ENCODE measurements around the gene SKAP1. TPM values are rescaled to one million over a fixed set of nuclear protein-coding genes. Genes with fewer than 3 reads are reported as not detected.

SKAP1 gene
- total RNA-seq, 4 donors from 2014 or later = not detected

DNA sequence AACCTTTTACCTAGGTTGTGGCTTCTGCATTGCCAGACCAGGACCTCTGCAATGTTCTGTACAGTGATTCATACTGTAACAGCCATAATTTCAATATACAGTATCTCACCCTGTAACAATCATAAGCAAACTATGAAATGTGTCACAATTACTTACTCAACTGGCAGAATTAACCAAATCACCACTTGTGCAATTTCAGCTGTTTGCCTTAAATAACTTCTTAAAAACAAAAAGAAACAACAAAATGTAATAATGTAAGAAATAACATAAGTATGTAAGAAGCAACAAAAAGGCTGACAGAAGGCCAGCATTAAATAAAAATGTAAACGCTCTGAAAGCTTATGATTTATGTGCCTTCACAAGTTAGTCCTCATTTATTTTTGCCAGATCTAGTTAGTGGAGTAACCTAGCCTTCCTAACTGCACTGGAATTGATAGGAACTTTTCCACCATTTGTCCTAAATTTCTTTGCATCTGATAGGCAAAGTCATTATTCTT is 96.9 kb downstream of the SKAP1 start:
- TF ChIP-seq, protein P1, sequence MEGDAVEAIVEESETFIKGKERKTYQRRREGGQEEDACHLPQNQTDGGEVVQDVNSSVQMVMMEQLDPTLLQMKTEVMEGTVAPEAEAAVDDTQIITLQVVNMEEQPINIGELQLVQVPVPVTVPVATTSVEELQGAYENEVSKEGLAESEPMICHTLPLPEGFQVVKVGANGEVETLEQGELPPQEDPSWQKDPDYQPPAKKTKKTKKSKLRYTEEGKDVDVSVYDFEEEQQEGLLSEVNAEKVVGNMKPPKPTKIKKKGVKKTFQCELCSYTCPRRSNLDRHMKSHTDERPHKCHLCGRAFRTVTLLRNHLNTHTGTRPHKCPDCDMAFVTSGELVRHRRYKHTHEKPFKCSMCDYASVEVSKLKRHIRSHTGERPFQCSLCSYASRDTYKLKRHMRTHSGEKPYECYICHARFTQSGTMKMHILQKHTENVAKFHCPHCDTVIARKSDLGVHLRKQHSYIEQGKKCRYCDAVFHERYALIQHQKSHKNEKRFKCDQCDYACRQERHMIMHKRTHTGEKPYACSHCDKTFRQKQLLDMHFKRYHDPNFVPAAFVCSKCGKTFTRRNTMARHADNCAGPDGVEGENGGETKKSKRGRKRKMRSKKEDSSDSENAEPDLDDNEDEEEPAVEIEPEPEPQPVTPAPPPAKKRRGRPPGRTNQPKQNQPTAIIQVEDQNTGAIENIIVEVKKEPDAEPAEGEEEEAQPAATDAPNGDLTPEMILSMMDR (IDR thresholded peaks at IDR 0.05 in 4 of 5, conservative IDR thresholded peaks at IDR 0.05 in 1 of 5) = no peak
- no peak for TF ChIP-seq POLR2A (IDR thresholded peaks at IDR 0.05)
- Histone ChIP-seq H3K36me3 (no peaks in the 10 kb centered on the region), H3K27me3 (peaks cover 14 to 47% (median 23%) of the 10 kb centered on the region in 3 donors), H3K4me1 (no peaks in the 10 kb centered on the region), H3K4me3 (no peak overlapping the region), H3K9me3 (no peaks in the 10 kb centered on the region), H3K27ac (no peak overlapping the region)
- DNase-seq (no peak), ATAC-seq (no peak)
- in situ Hi-C loops (cut with MboI; ENCODE audit: low sequenced_read_pairs in 4 of 4) (loop anchor here in 1 of 4 donors (10.0 kb wide), 1 partner anchor 262 kb away; the partner anchor contains the start of genes HOXB3 and HOXB5), intact Hi-C loops (cut with DNase I; ENCODE audit: low total_unique reads) (no loop called here)

DNA sequence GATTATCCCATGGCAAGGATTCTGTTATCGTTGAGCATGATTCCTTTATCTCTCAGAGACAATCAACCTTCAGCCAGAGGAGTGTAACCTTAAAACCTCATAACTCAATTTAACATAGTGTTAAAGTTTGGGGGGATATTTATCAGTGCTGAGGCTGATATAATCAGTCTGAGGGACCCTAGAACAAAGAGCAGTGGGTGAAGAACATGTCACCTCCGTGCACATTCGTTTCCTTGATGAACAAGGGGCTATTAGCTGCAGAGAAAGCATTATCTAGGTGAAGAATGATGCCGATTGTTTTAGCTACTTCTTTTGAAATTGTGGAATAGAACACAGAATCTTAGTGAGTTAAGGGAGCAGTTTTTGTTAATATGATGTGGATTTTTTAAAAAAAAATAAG is 99.1 kb downstream of the SKAP1 start:
- in situ Hi-C loops (cut with MboI; ENCODE audit: low sequenced_read_pairs in 4 of 4) (loop anchor here in 1 of 4 donors (10.0 kb wide), 1 partner anchor 264 kb away; the partner anchor contains the start of genes HOXB3 and HOXB5), intact Hi-C loops (cut with DNase I; ENCODE audit: low total_unique reads) (no loop called here)
- TF ChIP-seq, protein P1 (IDR thresholded peaks at IDR 0.05 in 4 of 5, conservative IDR thresholded peaks at IDR 0.05 in 1 of 5) = no peak
- no peak for TF ChIP-seq POLR2A (IDR thresholded peaks at IDR 0.05)
- H3K36me3 ChIP-seq = no peaks in the 10 kb centered on the region
- DNase-seq = no peak
- H3K9me3 ChIP-seq = no peaks in the 10 kb centered on the region
- peaks cover 23 to 54% (median 24%) of the 10 kb centered on the region in 3 donors for H3K27me3 ChIP-seq
- no peak overlapping the region for H3K4me3 ChIP-seq
- no peaks in the 10 kb centered on the region for H3K4me1 ChIP-seq
- no peak overlapping the region for H3K27ac ChIP-seq
- no peak for ATAC-seq

DNA sequence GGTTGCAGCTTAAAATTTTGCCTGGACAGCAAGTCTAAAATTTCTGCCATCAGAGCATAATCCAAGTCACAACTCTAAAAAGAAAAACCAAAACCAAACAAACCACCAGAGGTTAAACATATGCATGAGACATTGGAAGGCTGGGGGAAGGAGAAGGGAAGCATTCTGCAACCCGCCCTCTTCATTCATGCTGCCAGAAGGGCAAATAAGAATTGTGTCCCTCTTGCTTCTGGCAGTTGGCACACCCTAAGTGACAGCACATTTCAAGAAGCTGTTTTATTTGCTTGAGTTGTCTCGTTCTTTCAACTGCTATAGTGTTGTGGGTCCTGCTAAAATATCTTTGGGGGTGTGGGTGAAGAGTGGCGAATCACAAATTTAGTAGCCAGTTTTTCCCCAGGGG is 99.6 kb downstream of the SKAP1 start:
- no peaks in the 10 kb centered on the region for H3K4me1 ChIP-seq
- in situ Hi-C loops (cut with MboI; ENCODE audit: low sequenced_read_pairs in 4 of 4) (loop anchor here in 1 of 4 donors (10.0 kb wide), 1 partner anchor 264 kb away; the partner anchor contains the start of genes HOXB3 and HOXB5), intact Hi-C loops (cut with DNase I; ENCODE audit: low total_unique reads) (no loop called here)
- no peak overlapping the region for H3K27ac ChIP-seq
- H3K4me3 ChIP-seq = no peak overlapping the region
- H3K9me3 ChIP-seq = no peaks in the 10 kb centered on the region
- no peaks in the 10 kb centered on the region for H3K36me3 ChIP-seq
- H3K27me3 ChIP-seq = peaks cover 23 to 54% (median 24%) of the 10 kb centered on the region in 3 donors
- DNase-seq = no peak
- no peak for ATAC-seq
- no peak for TF ChIP-seq POLR2A (IDR thresholded peaks at IDR 0.05)
- TF ChIP-seq, protein P1 (IDR thresholded peaks at IDR 0.05 in 4 of 5, conservative IDR thresholded peaks at IDR 0.05 in 1 of 5) = no peak

DNA sequence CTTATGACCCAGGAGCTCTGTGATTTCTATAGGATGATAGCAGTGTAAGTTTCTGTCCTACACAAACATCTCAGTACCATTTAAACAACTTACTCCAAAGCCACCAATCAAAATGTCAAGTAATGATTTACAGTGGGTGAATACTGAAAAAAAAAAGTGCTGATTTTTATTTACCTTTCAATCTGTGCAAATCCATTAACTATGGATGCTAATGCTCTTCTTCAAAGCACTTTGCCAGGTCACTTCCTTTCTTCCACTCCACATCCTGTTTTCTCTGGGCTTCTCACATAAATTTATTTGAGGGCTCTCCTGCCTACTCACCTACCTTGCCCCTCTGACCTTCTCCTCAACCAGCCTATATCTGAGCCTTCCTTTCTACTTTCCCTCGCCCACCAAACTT is 101.6 kb downstream of the SKAP1 start:
- no peak overlapping the region for H3K4me3 ChIP-seq

More for the DNA sequence above, 101.6 kb downstream of the SKAP1 start:
- DNase-seq = no peak
- Histone ChIP-seq H3K27me3 (peaks cover 20 to 45% (median 24%) of the 10 kb centered on the region in 3 donors), H3K9me3 (no peaks in the 10 kb centered on the region), H3K4me1 (no peaks in the 10 kb centered on the region), H3K27ac (no peak overlapping the region), H3K36me3 (no peaks in the 10 kb centered on the region)
- intact Hi-C loops (cut with DNase I; ENCODE audit: low total_unique reads) (no loop called here), in situ Hi-C loops (cut with MboI; ENCODE audit: low sequenced_read_pairs in 4 of 4) (no loop called here)
- no peak for ATAC-seq
- TF ChIP-seq POLR2A (IDR thresholded peaks at IDR 0.05) = no peak
- TF ChIP-seq, protein P1 (IDR thresholded peaks at IDR 0.05 in 4 of 5, conservative IDR thresholded peaks at IDR 0.05 in 1 of 5) = no peak

All from gastrocnemius medialis (tissue), 4 donors.